GM10248 (cell line): Measurements from ENCODE around the gene SPPL2C.

Experiments used
- CTCF ChIA-PET: fragments of 300-600 bp; sonication (Branson Sonifier 250); formaldehyde crosslinking; extraction: SDS; loops from one replicate; lab custom pipeline; 2021; ENCODE audit warnings: antibody characterized with exemption; lab: Yijun Ruan, JAX
- POLR2A ChIA-PET: fragments of 350-650 bp; sonication (Branson Sonifier 250); formaldehyde crosslinking; extraction: SDS; loops from one replicate; lab custom pipeline; 2020; ENCODE audit warnings: antibody characterized with exemption; lab: Yijun Ruan, JAX
- DNase-seq: peaks from one replicate; pipeline ENCODE4 v3.0.0; 2012; ENCODE audit errors: extremely low spot score
- CTCF ChIP-seq: IDR thresholded peaks from 2 replicates; pipeline ENCODE4 v1.5.1; 2012; ENCODE audit warnings: mild to moderate bottlenecking, low read depth; ENCODE audit errors: extremely low read depth, missing control alignments, control extremely low read depth

SPPL2C gene

GRCh38 chr17:45836047-45837044 is 8.3 kb upstream of the SPPL2C start:
- TF ChIP-seq CTCF = no peak

GRCh38 chr17:45837187-45837586 is 7.5 kb upstream of the SPPL2C start:
- POLR2A ChIA-PET = no interaction called here
- no peak for DNase-seq
- CTCF ChIA-PET = interaction anchor here (1.0 to 3.0 kb wide), 5 partner anchors 10 to 197 kb away, joined by 3 to 15 read pairs (median 3); no protein-coding TSS in a partner anchor
- TF ChIP-seq CTCF = no peak

More at GRCh38 chr17:45836047-45837044, 8.3 kb upstream of the SPPL2C start:
- ChIA-PET CTCF (interaction anchor here (0.6 to 3.0 kb wide), 4 partner anchors 9 to 196 kb away, joined by 3 to 15 read pairs (median 4); no protein-coding TSS in a partner anchor), POLR2A (no interaction called here)
- DNase-seq = no peak

GRCh38 chr17:45837603-45838002 is 7.1 kb upstream of the SPPL2C start:
- ChIA-PET POLR2A (no interaction called here), CTCF (interaction anchor here (1.0 to 3.0 kb wide), 5 partner anchors 10 to 198 kb away, joined by 3 to 15 read pairs (median 3); no protein-coding TSS in a partner anchor)
- no peak for TF ChIP-seq CTCF
- DNase-seq = no peak

- no peak for DNase-seq
- TF ChIP-seq CTCF = no peak
- ChIA-PET CTCF (interaction anchor here (1.9 to 3.0 kb wide), 3 partner anchors 13 to 199 kb away, joined by 5 to 15 read pairs (median 7); no protein-coding TSS in a partner anchor), POLR2A (no interaction called here)
These were observed 5.9 kb upstream of the SPPL2C start for GRCh38 chr17:45838751-45839295.

- CTCF ChIA-PET = interaction anchor here (1.9 to 3.0 kb wide), 3 partner anchors 12 to 199 kb away, joined by 5 to 15 read pairs (median 7); no protein-coding TSS in a partner anchor
- POLR2A ChIA-PET = no interaction called here
- no peak for TF ChIP-seq CTCF
- no peak for DNase-seq
These were observed 5.2 kb upstream of the SPPL2C start for GRCh38 chr17:45839442-45839841.

GRCh38 chr17:45841186-45841585 is 3.5 kb upstream of the SPPL2C start:
- DNase-seq = no peak
- TF ChIP-seq CTCF = no peak
- ChIA-PET POLR2A (no interaction called here), CTCF (interaction anchor here (1.8 kb wide), 1 partner anchor 201 kb away, joined by 4 read pairs; no protein-coding TSS in a partner anchor)
